ENCODE measurements around the gene PLIN4. TPM values are rescaled to one million over a fixed set of nuclear protein-coding genes. Genes with fewer than 3 reads are reported as not detected.

The PLIN4 gene
- polyA plus RNA-seq, 1 donor (not counting 4 experiments of a cell fraction or from before 2014, with no cell fraction given) = not detected

GRCh38 chr19:4533334-4533733, 15.0 kb upstream of the PLIN4 start:
- H3K27ac ChIP-seq (ENCODE audit: control insufficient read depth, insufficient read depth, low read length) = no peak overlapping the region
- FAIRE-seq = no peak
- DNase-seq (ENCODE audit: low read depth, low spot score) = no peak
- peaks cover 9% of the 10 kb centered on the region for H3K27me3 ChIP-seq (ENCODE audit: control insufficient read depth, extremely low read depth, insufficient read depth, low read length)
- no peaks in the 10 kb centered on the region for H3K4me1 ChIP-seq (ENCODE audit: control insufficient read depth, extremely low read depth, insufficient read depth, low read length)
- no peak overlapping the region for H3K9ac ChIP-seq (ENCODE audit: control insufficient read depth, extremely low read depth, insufficient read depth, low read length)
- H3K36me3 ChIP-seq (ENCODE audit: control insufficient read depth in 2 of 2, extremely low read depth in 1 of 2, insufficient read depth in 2 of 2, low read length in 2 of 2) = no peaks in the 10 kb centered on the region
- H3K4me2 ChIP-seq (ENCODE audit: control insufficient read depth, extremely low read depth, insufficient read depth, low read depth, low read length) = no peak overlapping the region
- H4K20me1 ChIP-seq (ENCODE audit: control insufficient read depth, extremely low read depth, insufficient read depth, low read length) = no peaks in the 10 kb centered on the region
- H3K79me2 ChIP-seq (ENCODE audit: control insufficient read depth, insufficient read depth, low read length) = no peaks in the 10 kb centered on the region
- TF ChIP-seq EZH2 (IDR thresholded peaks at IDR 0.05; ENCODE audit: low read length) = no peak
- no peak for TF ChIP-seq CTCF (optimal IDR thresholded peaks at IDR 0.05 in 1 of 3, IDR thresholded peaks at IDR 0.05 in 1 of 3, conservative IDR thresholded peaks at IDR 0.05 in 1 of 3; ENCODE audit: extremely low read depth in 1 of 3, insufficient read depth in 2 of 3, low read length in 3 of 3)
- no peak overlapping the region for H3K4me3 ChIP-seq (ENCODE audit: control insufficient read depth in 2 of 3, extremely low read depth in 1 of 3, insufficient read depth in 2 of 3, low read depth in 1 of 3, low read length in 3 of 3)
- no peak overlapping the region for H2AFZ ChIP-seq (ENCODE audit: control insufficient read depth, low read length)
- dilution Hi-C loops (cut with MboI; ENCODE audit: extremely low pct_ligation_motif_present, low sequenced_read_pairs) = no loop called here
- no peaks in the 10 kb centered on the region for H3K9me1 ChIP-seq (ENCODE audit: control insufficient read depth, extremely low read depth, insufficient read depth, low read length)
- no peaks in the 10 kb centered on the region for H3K9me3 ChIP-seq (ENCODE audit: control insufficient read depth, low read depth, low read length)

- Histone ChIP-seq H3K27me3 (ENCODE audit: control insufficient read depth, extremely low read depth, insufficient read depth, low read length) (peaks cover 9% of the 10 kb centered on the region), H3K4me3 (ENCODE audit: control insufficient read depth in 2 of 3, extremely low read depth in 1 of 3, insufficient read depth in 2 of 3, low read depth in 1 of 3, low read length in 3 of 3) (no peak overlapping the region), H3K9ac (ENCODE audit: control insufficient read depth, extremely low read depth, insufficient read depth, low read length) (no peak overlapping the region), H3K36me3 (ENCODE audit: control insufficient read depth in 2 of 2, extremely low read depth in 1 of 2, insufficient read depth in 2 of 2, low read length in 2 of 2) (no peaks in the 10 kb centered on the region), H2AFZ (ENCODE audit: control insufficient read depth, low read length) (no peak overlapping the region), H3K4me1 (ENCODE audit: control insufficient read depth, extremely low read depth, insufficient read depth, low read length) (no peaks in the 10 kb centered on the region), H3K27ac (ENCODE audit: control insufficient read depth, insufficient read depth, low read length) (no peak overlapping the region), H3K9me1 (ENCODE audit: control insufficient read depth, extremely low read depth, insufficient read depth, low read length) (no peaks in the 10 kb centered on the region), H4K20me1 (ENCODE audit: control insufficient read depth, extremely low read depth, insufficient read depth, low read length) (no peaks in the 10 kb centered on the region), H3K9me3 (ENCODE audit: control insufficient read depth, low read depth, low read length) (no peaks in the 10 kb centered on the region), H3K4me2 (ENCODE audit: control insufficient read depth, extremely low read depth, insufficient read depth, low read depth, low read length) (no peak overlapping the region), H3K79me2 (ENCODE audit: control insufficient read depth, insufficient read depth, low read length) (no peaks in the 10 kb centered on the region)
- dilution Hi-C loops (cut with MboI; ENCODE audit: extremely low pct_ligation_motif_present, low sequenced_read_pairs) = no loop called here
- no peak for TF ChIP-seq EZH2 (IDR thresholded peaks at IDR 0.05; ENCODE audit: low read length)
- no peak for TF ChIP-seq CTCF (optimal IDR thresholded peaks at IDR 0.05 in 1 of 3, IDR thresholded peaks at IDR 0.05 in 1 of 3, conservative IDR thresholded peaks at IDR 0.05 in 1 of 3; ENCODE audit: extremely low read depth in 1 of 3, insufficient read depth in 2 of 3, low read length in 3 of 3)
- FAIRE-seq (no peak), DNase-seq (ENCODE audit: low read depth, low spot score) (no peak)
These were observed 13.4 kb upstream of the PLIN4 start for GRCh38 chr19:4531562-4532165.

Data from keratinocyte (primary cell).